ENCODE data around the gene DNAJB8. TPM values are rescaled to one million over a fixed set of nuclear protein-coding genes. Genes with fewer than 3 reads are reported as not detected.

Gene DNAJB8
- total and polyA plus RNA-seq, 2 donors = not detected

- Histone ChIP-seq H3K27me3 (ENCODE audit: control insufficient read depth in 2 of 2, insufficient read depth in 1 of 2, low read length in 1 of 2) (peaks cover 3 to 66% of the 10 kb centered on the region in 2 donors), H3K36me3 (ENCODE audit: control insufficient read depth in 2 of 2, insufficient read depth in 2 of 2, low read length in 1 of 2) (no peaks in the 10 kb centered on the region), H3K9me3 (ENCODE audit: control insufficient read depth in 2 of 2, insufficient read depth in 1 of 2, low read length in 1 of 2) (no peaks in the 10 kb centered on the region), H3K4me3 (ENCODE audit: low read length in 2 of 2) (no peak overlapping the region), H3K27ac (ENCODE audit: low read depth in 1 of 2, low read length in 1 of 2) (no peak overlapping the region), H3K4me1 (ENCODE audit: control insufficient read depth in 2 of 2, insufficient read depth in 2 of 2, low read length in 2 of 2) (no peaks in the 10 kb centered on the region)
- WGBS = 67% methylated on average over 27 of the region's 27 CpGs
- DNase-seq (ENCODE audit: low read depth in 6 of 9, low spot score in 9 of 9) = no peak
Observed at GRCh38 chr3:128456776-128457715, 9.6 kb downstream of the DNAJB8 start.

GRCh38 chr3:128455786-128456748 lies 10.6 kb downstream of the DNAJB8 start:
- no peaks in the 10 kb centered on the region for H3K36me3 ChIP-seq (ENCODE audit: control insufficient read depth in 2 of 2, insufficient read depth in 2 of 2, low read length in 1 of 2)
- H3K9me3 ChIP-seq (ENCODE audit: control insufficient read depth in 2 of 2, insufficient read depth in 1 of 2, low read length in 1 of 2) = no peaks in the 10 kb centered on the region
- peaks cover 3 to 70% of the 10 kb centered on the region in 2 donors for H3K27me3 ChIP-seq (ENCODE audit: control insufficient read depth in 2 of 2, insufficient read depth in 1 of 2, low read length in 1 of 2)
- no peak overlapping the region for H3K27ac ChIP-seq (ENCODE audit: low read depth in 1 of 2, low read length in 1 of 2)
- no peak overlapping the region for H3K4me3 ChIP-seq (ENCODE audit: low read length in 2 of 2)
- no peaks in the 10 kb centered on the region for H3K4me1 ChIP-seq (ENCODE audit: control insufficient read depth in 2 of 2, insufficient read depth in 2 of 2, low read length in 2 of 2)
- 91% methylated on average over 16 of the region's 16 CpGs for WGBS
- no peak for DNase-seq (ENCODE audit: low read depth in 6 of 9, low spot score in 9 of 9)

- peaks cover 3 to 72% of the 10 kb centered on the region in 2 donors for H3K27me3 ChIP-seq (ENCODE audit: control insufficient read depth in 2 of 2, insufficient read depth in 1 of 2, low read length in 1 of 2)
Observed at GRCh38 chr3:128455116-128455515, 11.6 kb downstream of the DNAJB8 start.

GRCh38 chr3:128454310-128454618 lies 12.4 kb downstream of the DNAJB8 start:
- no peak for DNase-seq (ENCODE audit: low read depth in 6 of 9, low spot score in 9 of 9)
- peaks cover 3 to 72% of the 10 kb centered on the region in 2 donors for H3K27me3 ChIP-seq (ENCODE audit: control insufficient read depth in 2 of 2, insufficient read depth in 1 of 2, low read length in 1 of 2)

More at GRCh38 chr3:128455116-128455515, 11.6 kb downstream of the DNAJB8 start:
- H3K27ac ChIP-seq (ENCODE audit: low read depth in 1 of 2, low read length in 1 of 2) = no peak overlapping the region
- DNase-seq (ENCODE audit: low read depth in 6 of 9, low spot score in 9 of 9) = no peak
- H3K4me3 ChIP-seq (ENCODE audit: low read length in 2 of 2) = no peak overlapping the region
- 74% methylated on average over 5 of the region's 5 CpGs for WGBS
- H3K4me1 ChIP-seq (ENCODE audit: control insufficient read depth in 2 of 2, insufficient read depth in 2 of 2, low read length in 2 of 2) = no peaks in the 10 kb centered on the region
- H3K36me3 ChIP-seq (ENCODE audit: control insufficient read depth in 2 of 2, insufficient read depth in 2 of 2, low read length in 1 of 2) = no peaks in the 10 kb centered on the region
- no peaks in the 10 kb centered on the region for H3K9me3 ChIP-seq (ENCODE audit: control insufficient read depth in 2 of 2, insufficient read depth in 1 of 2, low read length in 1 of 2)

GRCh38 chr3:128453501-128454309 lies 13.0 kb downstream of the DNAJB8 start:
- 20% methylated on average over 21 of the region's 21 CpGs for WGBS
- Histone ChIP-seq H3K27me3 (ENCODE audit: control insufficient read depth in 2 of 2, insufficient read depth in 1 of 2, low read length in 1 of 2) (peaks cover 3 to 69% of the 10 kb centered on the region in 2 donors), H3K36me3 (ENCODE audit: control insufficient read depth in 2 of 2, insufficient read depth in 2 of 2, low read length in 1 of 2) (no peaks in the 10 kb centered on the region), H3K4me1 (ENCODE audit: control insufficient read depth in 2 of 2, insufficient read depth in 2 of 2, low read length in 2 of 2) (peaks cover 0 to 2% of the 10 kb centered on the region in 2 donors), H3K4me3 (ENCODE audit: low read length in 2 of 2) (no peak overlapping the region), H3K9me3 (ENCODE audit: control insufficient read depth in 2 of 2, insufficient read depth in 1 of 2, low read length in 1 of 2) (no peaks in the 10 kb centered on the region), H3K27ac (ENCODE audit: low read depth in 1 of 2, low read length in 1 of 2) (no peak overlapping the region)
- no peak for DNase-seq (ENCODE audit: low read depth in 6 of 9, low spot score in 9 of 9)

More at GRCh38 chr3:128454310-128454618, 12.4 kb downstream of the DNAJB8 start:
- Histone ChIP-seq H3K9me3 (ENCODE audit: control insufficient read depth in 2 of 2, insufficient read depth in 1 of 2, low read length in 1 of 2) (no peaks in the 10 kb centered on the region), H3K27ac (ENCODE audit: low read depth in 1 of 2, low read length in 1 of 2) (no peak overlapping the region), H3K4me3 (ENCODE audit: low read length in 2 of 2) (no peak overlapping the region), H3K36me3 (ENCODE audit: control insufficient read depth in 2 of 2, insufficient read depth in 2 of 2, low read length in 1 of 2) (no peaks in the 10 kb centered on the region), H3K4me1 (ENCODE audit: control insufficient read depth in 2 of 2, insufficient read depth in 2 of 2, low read length in 2 of 2) (no peaks in the 10 kb centered on the region)
- 97% methylated on average over 2 of the region's 2 CpGs for WGBS

- H3K9me3 ChIP-seq (ENCODE audit: control insufficient read depth in 2 of 2, insufficient read depth in 1 of 2, low read length in 1 of 2) = peaks cover 0 to 3% of the 10 kb centered on the region in 2 donors
- peaks cover 3 to 61% of the 10 kb centered on the region in 2 donors for H3K27me3 ChIP-seq (ENCODE audit: control insufficient read depth in 2 of 2, insufficient read depth in 1 of 2, low read length in 1 of 2)
- no peak for DNase-seq (ENCODE audit: low read depth in 6 of 9, low spot score in 9 of 9)
- H3K27ac ChIP-seq (ENCODE audit: low read depth in 1 of 2, low read length in 1 of 2) = no peak overlapping the region
- peaks cover 0 to 11% of the 10 kb centered on the region in 2 donors for H3K4me1 ChIP-seq (ENCODE audit: control insufficient read depth in 2 of 2, insufficient read depth in 2 of 2, low read length in 2 of 2)
- no peaks in the 10 kb centered on the region for H3K36me3 ChIP-seq (ENCODE audit: control insufficient read depth in 2 of 2, insufficient read depth in 2 of 2, low read length in 1 of 2)
- no peak overlapping the region for H3K4me3 ChIP-seq (ENCODE audit: low read length in 2 of 2)
- WGBS = 94% methylated on average over 21 of the region's 21 CpGs
Observed at GRCh38 chr3:128452678-128453275, 13.9 kb downstream of the DNAJB8 start.

- H3K27me3 ChIP-seq (ENCODE audit: control insufficient read depth in 2 of 2, insufficient read depth in 1 of 2, low read length in 1 of 2) = peaks cover 3 to 55% of the 10 kb centered on the region in 2 donors
- H3K36me3 ChIP-seq (ENCODE audit: control insufficient read depth in 2 of 2, insufficient read depth in 2 of 2, low read length in 1 of 2) = no peaks in the 10 kb centered on the region
- peaks cover 0 to 13% of the 10 kb centered on the region in 2 donors for H3K4me1 ChIP-seq (ENCODE audit: control insufficient read depth in 2 of 2, insufficient read depth in 2 of 2, low read length in 2 of 2)
- 97% methylated on average over 9 of the region's 9 CpGs for WGBS
- DNase-seq (ENCODE audit: low read depth in 6 of 9, low spot score in 9 of 9) = no peak
- H3K4me3 ChIP-seq (ENCODE audit: low read length in 2 of 2) = no peak overlapping the region
- H3K27ac ChIP-seq (ENCODE audit: low read depth in 1 of 2, low read length in 1 of 2) = no peak overlapping the region
- peaks cover 0 to 9% of the 10 kb centered on the region in 2 donors for H3K9me3 ChIP-seq (ENCODE audit: control insufficient read depth in 2 of 2, insufficient read depth in 1 of 2, low read length in 1 of 2)
Observed at GRCh38 chr3:128452120-128452519, 14.6 kb downstream of the DNAJB8 start.

GRCh38 chr3:128449111-128449638 lies 17.5 kb downstream of the DNAJB8 start:
- WGBS = 93% methylated on average over 6 of the region's 6 CpGs
- H3K4me1 ChIP-seq (ENCODE audit: control insufficient read depth in 2 of 2, insufficient read depth in 2 of 2, low read length in 2 of 2) = peaks cover 0 to 13% of the 10 kb centered on the region in 2 donors
- no peak for DNase-seq (ENCODE audit: low read depth in 6 of 9, low spot score in 9 of 9)
- peaks cover 0 to 10% of the 10 kb centered on the region in 2 donors for H3K9me3 ChIP-seq (ENCODE audit: control insufficient read depth in 2 of 2, insufficient read depth in 1 of 2, low read length in 1 of 2)
- H3K4me3 ChIP-seq (ENCODE audit: low read length in 2 of 2) = no peak overlapping the region
- H3K27me3 ChIP-seq (ENCODE audit: control insufficient read depth in 2 of 2, insufficient read depth in 1 of 2, low read length in 1 of 2) = peaks cover 3 to 28% of the 10 kb centered on the region in 2 donors
- H3K36me3 ChIP-seq (ENCODE audit: control insufficient read depth in 2 of 2, insufficient read depth in 2 of 2, low read length in 1 of 2) = no peaks in the 10 kb centered on the region
- H3K27ac ChIP-seq (ENCODE audit: low read depth in 1 of 2, low read length in 1 of 2) = no peak overlapping the region
